ENCODE measurements around the gene TRIO. TPM values are rescaled to one million over a fixed set of nuclear protein-coding genes. Genes with fewer than 3 reads are reported as not detected.

TRIO gene
- total RNA-seq, 2 experiments from 2014 or later, result 4.1 to 6.5 TPM

DNA sequence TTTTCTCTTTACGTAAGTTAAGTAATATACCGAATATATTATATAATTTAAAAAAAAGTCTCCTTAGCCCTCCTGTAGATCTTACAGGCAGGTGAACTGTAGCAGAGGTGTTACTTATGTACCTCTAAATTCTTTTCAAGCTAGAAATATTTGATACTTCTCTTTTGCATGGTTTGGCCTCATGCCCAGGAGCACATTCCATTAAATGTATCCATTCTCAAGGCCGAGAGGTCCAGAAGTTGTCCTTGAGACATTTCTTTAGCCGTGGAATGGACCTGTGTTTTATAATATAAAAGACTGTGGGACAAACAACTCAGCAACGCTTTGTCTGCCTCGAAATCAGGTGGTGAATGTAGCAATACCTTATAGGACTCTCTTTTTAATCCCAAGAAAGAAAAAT is 184.5 kb downstream of the TRIO start:
- TF ChIP-seq, protein P1, sequence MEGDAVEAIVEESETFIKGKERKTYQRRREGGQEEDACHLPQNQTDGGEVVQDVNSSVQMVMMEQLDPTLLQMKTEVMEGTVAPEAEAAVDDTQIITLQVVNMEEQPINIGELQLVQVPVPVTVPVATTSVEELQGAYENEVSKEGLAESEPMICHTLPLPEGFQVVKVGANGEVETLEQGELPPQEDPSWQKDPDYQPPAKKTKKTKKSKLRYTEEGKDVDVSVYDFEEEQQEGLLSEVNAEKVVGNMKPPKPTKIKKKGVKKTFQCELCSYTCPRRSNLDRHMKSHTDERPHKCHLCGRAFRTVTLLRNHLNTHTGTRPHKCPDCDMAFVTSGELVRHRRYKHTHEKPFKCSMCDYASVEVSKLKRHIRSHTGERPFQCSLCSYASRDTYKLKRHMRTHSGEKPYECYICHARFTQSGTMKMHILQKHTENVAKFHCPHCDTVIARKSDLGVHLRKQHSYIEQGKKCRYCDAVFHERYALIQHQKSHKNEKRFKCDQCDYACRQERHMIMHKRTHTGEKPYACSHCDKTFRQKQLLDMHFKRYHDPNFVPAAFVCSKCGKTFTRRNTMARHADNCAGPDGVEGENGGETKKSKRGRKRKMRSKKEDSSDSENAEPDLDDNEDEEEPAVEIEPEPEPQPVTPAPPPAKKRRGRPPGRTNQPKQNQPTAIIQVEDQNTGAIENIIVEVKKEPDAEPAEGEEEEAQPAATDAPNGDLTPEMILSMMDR (IDR thresholded peaks at IDR 0.05), result no peak
- Mint-ChIP-seq H3K27me3 (no peaks in the 10 kb centered on the region), H3K27ac (no peak overlapping the region), H3K9me3 (no peaks in the 10 kb centered on the region), H3K36me3 (ENCODE audit: low read depth) (no peaks in the 10 kb centered on the region), H3K4me3 (no peak overlapping the region), H3K4me1 (ENCODE audit: low read depth) (peaks cover 22% of the 10 kb centered on the region)
- POLR2A ChIA-PET, result no interaction called here
- Histone ChIP-seq H3K27me3 (ENCODE audit: control insufficient read depth in 1 of 2, insufficient read depth in 2 of 2, low read length in 2 of 2) (no peaks in the 10 kb centered on the region), H3K36me3 (ENCODE audit: insufficient read depth, low read length) (no peaks in the 10 kb centered on the region), H3K27ac (ENCODE audit: low read depth in 1 of 2, low read length in 2 of 2) (no peak overlapping the region), H3K9me3 (ENCODE audit: control insufficient read depth in 1 of 2, insufficient read depth in 1 of 2, low read length in 2 of 2) (no peaks in the 10 kb centered on the region), H3K4me3 (ENCODE audit: low read length) (no peak overlapping the region), H3K4me1 (ENCODE audit: insufficient read depth, low read length) (no peaks in the 10 kb centered on the region)
- no peak for DNase-seq
- intact Hi-C loops (cut with DNase I, micrococcal nuclease), result no loop called here
- ATAC-seq (ENCODE audit: poor library complexity), result no peak
- CTCF ChIA-PET, result no interaction called here

DNA sequence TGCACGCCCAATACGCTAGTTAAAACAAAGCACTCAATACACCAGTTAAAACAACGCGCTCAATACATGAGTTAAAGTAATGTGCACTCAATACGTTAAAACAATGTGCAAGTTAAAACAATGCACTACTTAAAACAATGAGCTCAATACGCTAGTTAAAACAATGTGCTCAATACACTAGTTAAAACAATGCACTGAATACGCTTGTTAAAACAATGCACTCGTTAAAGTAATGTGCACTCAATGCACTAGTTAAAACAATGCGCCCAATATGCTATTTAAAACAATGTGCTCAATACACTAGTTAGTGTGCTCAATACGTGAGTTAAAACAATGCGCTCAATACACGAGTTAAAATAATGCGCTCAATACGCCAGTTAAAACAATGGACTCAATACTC is 185.0 kb downstream of the TRIO start:
- H3K27me3 Mint-ChIP-seq, result no peaks in the 10 kb centered on the region
- intact Hi-C loops (cut with DNase I, micrococcal nuclease), result no loop called here
- TF ChIP-seq, protein P1 (IDR thresholded peaks at IDR 0.05), result no peak
- ChIA-PET CTCF (interaction anchor here (1.7 kb wide), 1 partner anchor 320 kb away, joined by 4 read pairs; no protein-coding TSS in a partner anchor), POLR2A (no interaction called here)
- Histone ChIP-seq H3K36me3 (ENCODE audit: insufficient read depth, low read length) (no peaks in the 10 kb centered on the region), H3K9me3 (ENCODE audit: control insufficient read depth in 1 of 2, insufficient read depth in 1 of 2, low read length in 2 of 2) (no peaks in the 10 kb centered on the region), H3K27me3 (ENCODE audit: control insufficient read depth in 1 of 2, insufficient read depth in 2 of 2, low read length in 2 of 2) (no peaks in the 10 kb centered on the region), H3K4me3 (ENCODE audit: low read length) (no peak overlapping the region), H3K4me1 (ENCODE audit: insufficient read depth, low read length) (no peaks in the 10 kb centered on the region), H3K27ac (ENCODE audit: low read depth in 1 of 2, low read length in 2 of 2) (no peak overlapping the region)
- no peak overlapping the region for H3K27ac Mint-ChIP-seq
- no peaks in the 10 kb centered on the region for H3K36me3 Mint-ChIP-seq (ENCODE audit: low read depth)
- no peak overlapping the region for H3K4me3 Mint-ChIP-seq
- no peak for ATAC-seq (ENCODE audit: poor library complexity)
- DNase-seq, result no peak
- no peaks in the 10 kb centered on the region for H3K9me3 Mint-ChIP-seq
- H3K4me1 Mint-ChIP-seq (ENCODE audit: low read depth), result peaks cover 22% of the 10 kb centered on the region

DNA sequence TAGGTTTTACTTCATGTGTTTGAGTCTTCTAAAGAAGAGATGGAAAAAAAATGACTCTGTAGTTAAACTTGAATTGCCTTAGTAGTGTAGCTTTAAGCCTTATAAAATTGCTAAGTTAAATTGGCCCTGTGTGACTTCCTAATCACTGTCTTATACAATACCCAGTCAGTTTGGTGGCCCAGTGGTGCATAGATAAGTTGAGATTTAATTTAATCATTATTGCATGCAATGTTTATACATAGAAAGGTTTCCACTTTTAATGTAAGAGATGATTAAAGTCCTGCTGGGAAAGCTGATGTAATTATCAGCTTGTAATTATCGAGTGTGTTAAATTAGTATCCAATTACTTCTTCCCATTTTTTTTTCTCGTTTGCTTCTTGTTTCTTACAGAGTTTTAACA is 187.1 kb downstream of the TRIO start:
- CTCF ChIA-PET, result no interaction called here
- ATAC-seq (ENCODE audit: poor library complexity) (no peak), DNase-seq (no peak)
- POLR2A ChIA-PET, result no interaction called here
- Histone ChIP-seq H3K27me3 (ENCODE audit: control insufficient read depth in 1 of 2, insufficient read depth in 2 of 2, low read length in 2 of 2) (no peaks in the 10 kb centered on the region), H3K9me3 (ENCODE audit: control insufficient read depth in 1 of 2, insufficient read depth in 1 of 2, low read length in 2 of 2) (no peaks in the 10 kb centered on the region), H3K36me3 (ENCODE audit: insufficient read depth, low read length) (no peaks in the 10 kb centered on the region), H3K27ac (ENCODE audit: low read depth in 1 of 2, low read length in 2 of 2) (no peak overlapping the region), H3K4me1 (ENCODE audit: insufficient read depth, low read length) (no peaks in the 10 kb centered on the region), H3K4me3 (ENCODE audit: low read length) (no peak overlapping the region)
- Mint-ChIP-seq H3K9me3 (no peaks in the 10 kb centered on the region), H3K4me1 (ENCODE audit: low read depth) (peaks cover 22% of the 10 kb centered on the region), H3K4me3 (no peak overlapping the region), H3K27me3 (no peaks in the 10 kb centered on the region), H3K27ac (no peak overlapping the region), H3K36me3 (ENCODE audit: low read depth) (no peaks in the 10 kb centered on the region)
- TF ChIP-seq, protein P1 (IDR thresholded peaks at IDR 0.05), result no peak
- intact Hi-C loops (cut with DNase I, micrococcal nuclease), result no loop called here
